A673 (cell line): Measurements from ENCODE around the gene SRM.

Experiments
- CTCF ChIP-seq: fragments of 300-800, 200-600 bp; sonication (generic); conservative IDR thresholded peaks from 2 replicates; pipeline ENCODE4 v1.5.1; 2017; ENCODE audit warnings: low read depth, mild to moderate bottlenecking, antibody characterized with exemption, low read length, moderate library complexity, mixed read lengths
- EZH2 ChIP-seq: fragments of 200-600 bp; sonication (generic); IDR thresholded peaks from 2 replicates; pipeline ENCODE4 v1.6.1; 2017; ENCODE audit warnings: borderline replicate concordance, low read depth, mild to moderate bottlenecking, mixed read lengths, antibody characterized with exemption, low read length; ENCODE audit not compliant: poor library complexity, severe bottlenecking

DNA sequence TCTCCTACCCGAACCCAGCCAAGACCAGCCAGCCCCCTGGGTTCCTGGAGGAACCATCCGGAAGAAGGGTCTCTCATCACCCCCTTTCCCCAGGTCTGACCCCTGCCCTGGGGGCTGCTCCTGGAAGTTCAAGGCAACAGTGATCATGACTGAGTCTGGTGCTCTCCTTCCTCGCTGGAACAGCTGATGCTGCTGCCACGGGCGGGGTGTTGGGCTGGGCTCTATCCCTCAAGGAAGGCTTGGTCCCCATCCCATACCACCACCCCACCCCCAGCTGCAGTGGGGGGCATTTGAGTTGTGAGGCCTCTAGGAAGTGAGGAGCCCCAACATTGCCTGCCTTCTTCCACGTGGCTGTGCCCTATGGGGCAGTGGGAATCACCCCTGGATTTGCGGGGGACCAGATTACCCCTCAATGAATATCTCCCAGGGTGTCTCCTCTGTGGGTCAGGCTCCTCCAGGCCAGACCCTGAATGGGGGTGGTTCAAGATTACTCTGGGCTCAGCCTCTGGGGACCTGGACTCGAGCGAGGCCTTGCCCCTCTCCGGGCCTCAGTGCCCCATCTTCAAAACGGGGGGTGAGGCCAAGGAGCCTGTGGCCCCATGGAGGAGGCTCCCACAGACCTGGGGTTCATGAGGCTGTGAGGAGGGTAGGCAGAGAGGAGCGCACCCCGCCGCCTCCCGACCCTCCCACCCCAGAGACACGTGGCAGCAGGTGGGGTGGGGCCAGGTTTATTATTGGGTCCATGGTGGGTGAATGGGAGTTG is 15.6 kb downstream of the SRM start:
- TF ChIP-seq EZH2 (no peak), CTCF (no peak)
